Measurements from ENCODE around the gene LASP1NB.
A peak's percentile ranks its signal among the peaks of the same experiment; 100 is the strongest.

Gene LASP1NB

DNA sequence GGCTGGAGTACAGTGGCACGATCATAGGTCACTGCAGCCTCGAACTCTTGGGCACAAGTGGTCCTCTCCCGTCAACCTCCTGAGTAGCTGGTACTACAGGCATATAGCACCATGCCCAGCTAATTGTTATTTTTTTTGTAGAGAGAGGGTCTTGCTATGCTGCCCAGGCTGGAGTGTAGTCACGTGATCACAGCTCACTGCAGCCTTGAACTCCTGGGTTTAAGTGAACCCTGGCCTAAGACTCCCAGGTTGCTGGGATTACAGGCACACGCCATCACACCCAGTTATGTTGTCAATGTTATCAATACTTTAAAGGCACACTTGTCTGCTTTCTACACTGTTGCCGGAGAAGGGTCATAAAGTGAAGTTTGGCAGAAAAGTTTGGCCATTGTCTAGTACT, 22.0 kb upstream of the LASP1NB start:
- no peaks in the 10 kb centered on the region for H3K27me3 ChIP-seq
- no peak overlapping the region for H3K4me3 ChIP-seq (ENCODE audit: low read depth in 1 of 2, low read length in 1 of 2)
- peaks cover 85% of the 10 kb centered on the region for H3K36me3 ChIP-seq
- peaks cover 96% of the 10 kb centered on the region in 2 experiments for H3K4me1 ChIP-seq (ENCODE audit: control insufficient read depth in 1 of 2, insufficient read depth in 1 of 2, low read depth in 1 of 2, low read length in 1 of 2)
- TF ChIP-seq, protein P1, sequence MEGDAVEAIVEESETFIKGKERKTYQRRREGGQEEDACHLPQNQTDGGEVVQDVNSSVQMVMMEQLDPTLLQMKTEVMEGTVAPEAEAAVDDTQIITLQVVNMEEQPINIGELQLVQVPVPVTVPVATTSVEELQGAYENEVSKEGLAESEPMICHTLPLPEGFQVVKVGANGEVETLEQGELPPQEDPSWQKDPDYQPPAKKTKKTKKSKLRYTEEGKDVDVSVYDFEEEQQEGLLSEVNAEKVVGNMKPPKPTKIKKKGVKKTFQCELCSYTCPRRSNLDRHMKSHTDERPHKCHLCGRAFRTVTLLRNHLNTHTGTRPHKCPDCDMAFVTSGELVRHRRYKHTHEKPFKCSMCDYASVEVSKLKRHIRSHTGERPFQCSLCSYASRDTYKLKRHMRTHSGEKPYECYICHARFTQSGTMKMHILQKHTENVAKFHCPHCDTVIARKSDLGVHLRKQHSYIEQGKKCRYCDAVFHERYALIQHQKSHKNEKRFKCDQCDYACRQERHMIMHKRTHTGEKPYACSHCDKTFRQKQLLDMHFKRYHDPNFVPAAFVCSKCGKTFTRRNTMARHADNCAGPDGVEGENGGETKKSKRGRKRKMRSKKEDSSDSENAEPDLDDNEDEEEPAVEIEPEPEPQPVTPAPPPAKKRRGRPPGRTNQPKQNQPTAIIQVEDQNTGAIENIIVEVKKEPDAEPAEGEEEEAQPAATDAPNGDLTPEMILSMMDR (IDR thresholded peaks at IDR 0.05) = no peak
- no peaks in the 10 kb centered on the region for H3K9me3 ChIP-seq
- H3K27ac ChIP-seq = peak overlapping the region; percentile 96

DNA sequence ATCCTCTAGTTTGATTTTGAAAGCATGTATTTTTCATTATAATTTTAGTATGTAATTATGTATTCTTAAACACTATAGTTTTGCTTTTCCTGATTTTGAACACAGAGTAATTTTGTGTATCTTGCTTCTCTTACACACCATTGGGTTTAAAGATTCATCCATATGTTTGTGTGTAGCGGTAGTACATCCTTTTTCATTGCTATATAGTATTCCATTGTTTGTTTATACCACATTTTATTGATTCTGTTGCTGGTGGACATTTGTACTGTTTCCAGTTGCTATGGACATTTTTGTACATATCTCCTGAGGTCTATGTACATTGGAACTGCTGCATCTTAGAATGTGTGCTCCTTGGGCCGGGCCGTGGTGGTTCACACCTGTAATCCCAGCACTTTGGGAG, 20.5 kb upstream of the LASP1NB start:
- Histone ChIP-seq H3K27ac (peak overlapping the region; percentile 96), H3K4me3 (ENCODE audit: low read depth in 1 of 2, low read length in 1 of 2) (no peak overlapping the region), H3K27me3 (no peaks in the 10 kb centered on the region), H3K36me3 (peaks cover 84% of the 10 kb centered on the region), H3K4me1 (ENCODE audit: control insufficient read depth in 1 of 2, insufficient read depth in 1 of 2, low read depth in 1 of 2, low read length in 1 of 2) (peaks cover 88 to 93% of the 10 kb centered on the region in 2 experiments), H3K9me3 (no peaks in the 10 kb centered on the region)
- TF ChIP-seq, protein P1 (IDR thresholded peaks at IDR 0.05) = no peak

DNA sequence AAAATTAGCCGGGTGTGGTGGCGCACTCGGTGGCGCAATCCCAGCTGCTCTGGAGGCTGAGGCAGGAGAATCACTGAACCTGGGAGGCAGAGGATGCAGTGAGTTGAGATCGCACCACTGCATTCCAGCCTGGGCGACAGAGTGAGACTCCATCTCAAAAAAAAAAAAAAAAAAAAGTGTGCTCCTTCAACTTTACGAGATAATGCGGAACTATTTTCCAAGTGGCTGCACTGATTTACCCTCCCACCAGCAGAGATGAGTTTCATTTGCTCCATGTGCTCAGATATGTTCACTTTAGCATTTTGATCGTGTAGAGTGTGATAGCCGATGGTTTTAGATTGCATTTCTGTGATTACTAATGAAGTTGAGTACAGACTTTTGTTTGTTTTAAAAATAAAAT, 20.0 kb upstream of the LASP1NB start:
- Histone ChIP-seq H3K36me3 (peaks cover 87% of the 10 kb centered on the region), H3K9me3 (no peaks in the 10 kb centered on the region), H3K27ac (peak overlapping the region; percentile 96), H3K4me3 (ENCODE audit: low read depth in 1 of 2, low read length in 1 of 2) (no peak overlapping the region), H3K27me3 (no peaks in the 10 kb centered on the region), H3K4me1 (ENCODE audit: control insufficient read depth in 1 of 2, insufficient read depth in 1 of 2, low read depth in 1 of 2, low read length in 1 of 2) (peaks cover 83 to 91% of the 10 kb centered on the region in 2 experiments)
- TF ChIP-seq, protein P1 (IDR thresholded peaks at IDR 0.05) = no peak

DNA sequence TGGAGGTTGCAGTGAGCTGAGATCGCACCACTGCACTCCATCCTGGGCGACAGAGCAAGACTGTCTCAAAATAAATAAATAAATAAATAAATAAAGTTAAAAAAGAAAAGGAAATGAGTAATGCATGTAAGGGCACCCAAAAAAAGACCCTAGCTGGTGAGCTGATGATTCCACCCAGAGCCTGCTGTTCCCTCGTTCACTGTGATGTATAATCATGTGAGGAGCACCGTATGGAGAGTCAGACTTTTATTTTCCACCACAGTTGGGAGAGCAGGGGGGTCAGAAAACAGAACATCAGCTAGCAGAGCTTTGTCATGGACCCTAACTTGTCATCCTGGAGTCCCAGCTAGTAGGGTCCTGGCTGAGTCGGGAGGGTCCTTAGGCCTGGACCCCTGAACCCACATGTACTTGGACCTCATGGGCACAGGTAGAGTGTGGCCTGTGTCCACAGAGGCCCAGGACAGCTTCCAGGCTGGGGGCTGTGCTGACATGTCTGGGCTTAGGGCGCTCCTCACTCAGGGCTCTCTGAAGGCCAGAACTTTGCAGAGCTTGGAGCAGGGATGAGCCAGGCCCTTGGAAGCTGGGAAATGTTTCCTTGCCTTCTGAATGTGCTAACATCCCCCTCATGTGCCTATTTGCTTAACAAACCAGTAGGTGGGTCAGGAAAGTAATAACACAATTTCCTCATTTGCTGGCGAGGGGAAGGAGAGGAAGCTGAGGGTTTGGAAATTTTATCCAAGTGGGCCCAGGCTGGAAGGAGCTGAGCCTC, 18.8 kb upstream of the LASP1NB start:
- Histone ChIP-seq H3K27ac (peak overlapping the region; percentile 96), H3K36me3 (peaks cover 86% of the 10 kb centered on the region), H3K4me1 (ENCODE audit: control insufficient read depth in 1 of 2, insufficient read depth in 1 of 2, low read depth in 1 of 2, low read length in 1 of 2) (peaks cover 71 to 78% of the 10 kb centered on the region in 2 experiments), H3K27me3 (no peaks in the 10 kb centered on the region), H3K4me3 (ENCODE audit: low read depth in 1 of 2, low read length in 1 of 2) (peak overlapping the region; percentile 0 to 8), H3K9me3 (no peaks in the 10 kb centered on the region)
- TF ChIP-seq, protein P1 (IDR thresholded peaks at IDR 0.05) = no peak

DNA sequence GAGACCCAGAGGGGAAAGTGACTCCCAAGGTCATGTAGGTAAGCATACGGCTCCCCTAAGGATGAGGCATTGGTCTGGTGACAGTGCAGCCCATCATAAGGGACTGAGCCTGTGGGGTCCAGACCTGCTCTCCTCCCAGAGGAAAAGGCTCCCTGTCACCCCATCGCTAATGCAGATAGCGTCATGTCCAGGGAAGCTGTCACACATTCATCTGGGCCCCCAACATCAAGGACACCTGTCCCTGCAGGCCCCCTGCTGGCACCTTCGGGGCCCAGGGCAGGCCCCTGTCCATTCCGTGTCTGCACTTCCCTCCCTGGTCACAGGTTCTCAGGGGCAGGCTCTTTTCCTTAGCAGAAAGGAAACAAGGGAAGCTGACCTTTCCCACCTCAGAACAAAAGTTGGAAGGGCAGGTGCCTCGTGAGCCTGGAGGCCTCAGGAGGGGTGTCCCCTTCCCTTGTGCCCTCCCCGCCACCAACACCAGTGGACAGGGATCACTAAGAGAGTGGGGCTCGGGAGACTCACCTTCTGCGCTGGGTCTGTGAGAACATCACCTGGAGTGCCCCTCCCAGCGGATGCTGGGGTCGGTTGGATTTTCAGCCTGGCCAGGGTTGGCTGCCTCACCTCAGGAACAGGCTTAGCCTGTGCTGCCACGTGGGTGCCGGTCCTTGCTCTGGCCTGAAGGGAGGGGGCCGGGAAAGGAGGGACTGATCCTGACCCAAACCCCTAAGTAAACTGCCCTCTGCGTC, 17.3 kb upstream of the LASP1NB start:
- H3K36me3 ChIP-seq = peaks cover 86% of the 10 kb centered on the region
- no peaks in the 10 kb centered on the region for H3K9me3 ChIP-seq
- H3K4me3 ChIP-seq (ENCODE audit: low read depth in 1 of 2, low read length in 1 of 2) = no peak overlapping the region
- TF ChIP-seq, protein P1 (IDR thresholded peaks at IDR 0.05) = no peak
- H3K27me3 ChIP-seq = no peaks in the 10 kb centered on the region
- H3K27ac ChIP-seq = peak overlapping the region; percentile 96
- H3K4me1 ChIP-seq (ENCODE audit: control insufficient read depth in 1 of 2, insufficient read depth in 1 of 2, low read depth in 1 of 2, low read length in 1 of 2) = peaks cover 56 to 68% of the 10 kb centered on the region in 2 experiments

Measured in neutrophil (primary cell).